NCI-H2107 treated with DMSO at 0.1 percent for 48 hours (cell line): Measurements from ENCODE around the gene PPP1R10.
A peak's percentile ranks its signal among the peaks of the same experiment; 100 is the strongest.

ENCODE experiments used
- DNase-seq: peaks from one replicate; lab custom pipeline; 2025; ENCODE audit not compliant: unreplicated experiment; lab: John Stamatoyannopoulos, UW

The PPP1R10 gene

GRCh38 chr6:30599625-30600324 lies 17.3 kb downstream of the PPP1R10 start:
- DNase-seq = no peak

- no peak for DNase-seq
Observed at GRCh38 chr6:30598912-30599624, 18.0 kb downstream of the PPP1R10 start.

GRCh38 chr6:30597315-30598144 lies 19.5 kb downstream of the PPP1R10 start:
- peak; percentile 15 for DNase-seq

DNA sequence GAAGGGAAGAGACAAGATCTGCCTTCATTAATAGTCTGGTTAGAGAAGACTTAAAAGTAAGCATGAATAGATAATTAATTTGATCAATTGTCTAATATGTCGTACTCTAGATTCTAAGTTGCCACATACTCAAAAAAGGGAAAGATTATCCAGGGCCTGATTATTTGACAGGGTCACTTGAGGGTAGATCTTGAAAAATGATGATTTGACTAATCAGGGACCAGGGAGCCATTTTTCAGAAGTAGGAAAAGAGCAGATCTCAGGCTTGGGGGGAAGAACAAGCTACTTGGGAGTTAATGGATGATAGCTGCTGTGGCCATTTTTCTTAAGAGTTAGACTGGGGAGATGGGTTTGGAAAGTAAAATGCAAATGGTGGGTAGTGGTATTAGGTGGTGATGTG lies 24.8 kb downstream of the PPP1R10 start:
- DNase-seq = no peak

DNA sequence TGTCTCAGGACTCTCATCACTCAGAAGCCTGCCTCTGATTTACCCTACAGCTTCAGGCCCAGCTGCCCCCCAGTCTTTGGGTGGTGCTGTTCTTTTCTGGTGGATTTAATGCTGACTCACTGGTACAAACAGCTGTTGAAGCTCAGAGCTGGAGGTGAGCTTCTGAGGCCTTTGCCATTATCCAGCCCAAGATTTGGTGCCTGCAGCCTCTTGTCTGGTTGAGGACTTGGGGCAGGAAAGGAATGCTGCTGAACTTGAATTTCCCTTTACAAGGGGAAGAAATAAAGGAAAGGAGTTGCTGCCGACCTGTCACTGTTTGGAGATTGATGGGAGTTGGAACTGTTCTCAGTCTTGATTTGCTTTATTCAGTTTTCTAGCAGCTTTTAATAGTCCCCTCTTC lies 26.0 kb downstream of the PPP1R10 start:
- DNase-seq = no peak

- DNase-seq = no peak
Observed at GRCh38 chr6:30590509-30590908, 26.5 kb downstream of the PPP1R10 start.

DNA sequence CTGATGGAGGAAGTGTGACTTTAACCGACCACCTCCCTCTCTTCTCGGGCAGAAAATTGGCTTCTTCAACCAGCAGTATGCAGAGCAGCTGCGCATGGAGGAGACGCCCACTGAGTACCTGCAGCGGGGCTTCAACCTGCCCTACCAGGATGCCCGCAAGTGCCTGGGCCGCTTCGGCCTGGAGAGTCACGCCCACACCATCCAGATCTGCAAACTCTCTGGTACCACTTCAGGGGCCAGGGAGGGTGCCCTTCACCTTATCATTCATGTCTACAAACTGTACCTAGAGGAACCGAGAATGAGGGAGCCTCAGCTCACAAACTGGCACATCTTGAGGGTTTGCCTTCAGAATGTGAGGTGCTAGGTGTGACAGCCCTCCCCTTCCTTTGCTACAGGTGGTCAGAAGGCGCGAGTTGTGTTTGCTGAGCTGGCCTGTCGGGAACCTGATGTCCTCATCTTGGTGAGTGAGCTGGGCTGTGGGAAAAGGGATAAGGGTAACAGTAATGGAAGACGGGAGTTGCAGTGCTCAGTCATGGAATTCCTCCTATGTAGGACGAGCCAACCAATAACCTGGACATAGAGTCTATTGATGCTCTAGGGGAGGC lies 27.2 kb downstream of the PPP1R10 start:
- DNase-seq = no peak

- no peak for DNase-seq
Observed at GRCh38 chr6:30583921-30584320, 33.1 kb downstream of the PPP1R10 start.

- DNase-seq = no peak
Observed at GRCh38 chr6:30578051-30578450, 39.0 kb downstream of the PPP1R10 start.

DNA sequence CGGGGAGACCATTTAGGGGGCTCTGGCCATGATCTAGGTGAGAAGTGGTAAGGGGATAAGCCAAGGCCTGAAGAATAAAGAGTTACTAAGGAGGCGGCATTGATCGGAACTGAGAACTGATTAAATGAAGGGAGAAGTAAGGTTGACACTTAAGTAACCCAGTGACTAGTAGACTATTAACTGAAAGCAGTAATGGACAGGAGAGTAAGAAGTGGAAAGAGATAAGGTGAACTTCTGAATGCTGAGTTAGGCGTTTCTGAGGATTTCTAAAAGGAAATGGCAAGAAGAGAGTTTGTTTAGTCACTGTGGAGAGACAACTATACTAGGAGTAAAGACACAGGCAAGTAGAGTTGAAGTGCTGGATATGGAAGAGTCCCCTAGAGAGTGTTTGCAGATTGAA lies 43.9 kb downstream of the PPP1R10 start:
- no peak for DNase-seq

- no peak for DNase-seq
Observed at GRCh38 chr6:30572148-30572547, 44.9 kb downstream of the PPP1R10 start.

GRCh38 chr6:30571762-30572082 lies 45.3 kb downstream of the PPP1R10 start:
- no peak for DNase-seq

DNA sequence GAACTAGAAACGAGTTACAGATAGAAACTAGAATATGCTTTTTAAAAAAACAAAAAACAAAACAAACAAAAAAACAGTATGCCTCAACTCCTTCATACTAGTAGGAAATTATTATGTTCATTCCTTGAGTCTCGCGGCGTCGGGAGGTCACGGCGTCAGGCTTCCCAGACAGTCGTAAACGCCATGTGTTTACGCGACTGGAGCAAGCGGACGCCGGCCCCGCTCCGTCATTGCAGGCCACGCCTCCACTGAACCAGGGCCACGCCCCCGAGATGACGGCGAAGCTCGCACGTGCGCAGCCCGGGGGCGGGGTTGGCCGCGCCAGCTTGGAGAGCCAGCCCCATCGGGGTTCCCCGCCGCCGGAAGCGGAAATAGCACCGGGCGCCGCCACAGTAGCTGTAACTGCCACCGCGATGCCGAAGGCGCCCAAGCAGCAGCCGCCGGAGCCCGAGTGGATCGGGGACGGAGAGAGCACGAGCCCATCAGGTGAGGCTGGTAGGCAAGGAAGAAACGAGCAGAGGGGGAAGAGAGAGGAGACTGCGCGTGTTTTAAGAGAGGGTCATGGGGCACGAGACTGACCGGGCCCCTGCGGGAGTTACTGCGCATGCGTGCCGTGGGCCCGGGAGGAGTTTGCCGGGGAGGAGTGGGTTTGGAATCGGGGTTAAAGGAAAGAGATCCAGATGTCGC lies 45.8 kb downstream of the PPP1R10 start, which contains the start of gene ABCF1:
Gene ABCF1 (plus strand): TSS at position 368 of the 687 bp plus-strand sequence. CDS start 46 bp downstream, at position 414.
- peak; percentile 74 for DNase-seq

DNA sequence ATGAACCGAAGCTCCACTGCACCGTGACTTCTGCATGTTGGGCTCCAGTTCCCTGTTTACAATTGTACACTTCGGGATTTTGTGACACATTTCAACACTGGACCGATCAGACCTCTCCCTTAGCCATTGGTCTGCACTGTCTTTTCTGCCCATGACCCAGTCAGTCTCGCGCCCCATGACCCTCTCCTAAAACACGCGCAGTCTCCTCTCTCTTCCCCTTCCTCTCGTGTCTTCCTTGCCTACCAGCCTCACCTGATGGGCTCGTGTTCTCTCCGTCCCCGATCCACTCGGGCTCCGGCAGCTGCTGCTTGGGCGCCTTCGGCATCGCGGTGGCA lies 46.3 kb downstream of the PPP1R10 start:
- no peak for DNase-seq

DNA sequence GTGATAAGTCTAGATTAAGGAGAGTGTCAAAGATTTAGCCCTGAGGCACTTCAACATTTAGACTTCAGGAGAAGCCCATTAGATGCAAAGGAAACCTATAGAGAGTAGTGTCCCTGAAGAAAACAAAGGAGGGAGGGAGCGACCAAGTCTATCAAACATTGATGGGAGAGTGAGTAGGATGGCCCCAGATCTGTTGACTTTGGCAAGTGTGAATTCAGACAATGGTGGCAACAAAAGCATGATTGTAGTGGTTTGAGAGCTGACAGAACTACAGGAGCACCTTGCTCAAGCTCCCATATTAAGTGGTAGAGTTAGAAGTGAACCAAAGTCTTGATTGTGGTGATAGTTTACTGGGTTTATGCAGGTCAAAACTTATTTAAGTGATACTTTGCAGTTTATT lies 46.8 kb downstream of the PPP1R10 start:
- DNase-seq = no peak

- DNase-seq = no peak
Observed at GRCh38 chr6:30568245-30568644, 48.8 kb downstream of the PPP1R10 start.

GRCh38 chr6:30565772-30566171 lies 51.3 kb downstream of the PPP1R10 start:
- no peak for DNase-seq

GRCh38 chr6:30564114-30564513 lies 52.9 kb downstream of the PPP1R10 start:
- DNase-seq = no peak

- DNase-seq = no peak
Observed at GRCh38 chr6:30562470-30563425, 54.3 kb downstream of the PPP1R10 start.

DNA sequence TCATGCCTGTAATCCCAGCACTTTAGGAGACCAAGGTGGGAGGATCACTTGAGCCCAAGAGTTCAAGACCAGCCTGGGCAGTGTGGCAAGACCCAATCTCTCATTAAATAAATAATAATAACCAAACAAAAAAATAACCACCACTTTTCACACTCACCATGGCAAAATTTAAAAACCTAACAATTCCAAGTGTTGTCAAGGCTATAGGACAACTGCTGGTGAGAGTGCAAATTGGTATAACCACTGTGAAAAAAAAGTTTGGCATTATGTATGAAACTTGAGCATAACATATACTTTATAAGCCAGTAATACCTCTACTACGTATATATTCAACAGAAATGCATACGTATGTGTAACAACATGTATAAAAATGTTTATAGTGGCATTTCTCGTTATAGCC lies 56.1 kb downstream of the PPP1R10 start:
- no peak for DNase-seq
